Mucosa of descending colon (tissue), 3 donors: ENCODE data around the gene MALRD1. TPM values are rescaled to one million over a fixed set of nuclear protein-coding genes. Genes with fewer than 3 reads are reported as not detected.

ENCODE experiments used
- ATAC-seq: fragments of 200-7000 bp; cut with Tn5 transposase; one replicate; pipeline ENCODE4 v1.9.1; 2020; ENCODE audit warnings: mild to moderate bottlenecking, moderate library complexity
- DNase-seq, 3 donors: peaks; one replicate each; pipeline ENCODE4 v3.0.0-alpha.2; 2020
- H3K36me3 ChIP-seq: fragments of 200-600 bp; one replicate; pipeline ENCODE4 v1.8.0; 2021; ENCODE audit warnings: low read depth, mild to moderate bottlenecking
- H3K4me1 ChIP-seq: fragments of 200-600 bp; one replicate; pipeline ENCODE4 v1.8.0; 2021; ENCODE audit warnings: low read depth, mild to moderate bottlenecking
- H3K4me3 ChIP-seq: fragments of 200-600 bp; one replicate; pipeline ENCODE4 v1.8.0; 2021; ENCODE audit warnings: mild to moderate bottlenecking
- H3K9me3 ChIP-seq: fragments of 200-600 bp; one replicate; pipeline ENCODE4 v1.8.0; 2021; ENCODE audit warnings: mild to moderate bottlenecking
- intact Hi-C, 2 donors: fragments of 100-400 bp; cut with DNase I in 1 of 2; cut with micrococcal nuclease in 1 of 2; formaldehyde crosslinking; loops; one replicate each; pipeline versions ENCODE4 v1.11.0 to v1.11.1; 2022; cut with DNase I, micrococcal nuclease
- total RNA-seq, 3 donors: library from RNA; stranded (reverse); fragmentation: NEBNext Ultra II Directional in 2 of 3; extraction: Animal tissue kit (Norgen Biotek cat#: 25700) in 2 of 3; gene quantifications; one replicate each; pipeline versions ENCODE4 v1.2.1 to v1.2.4, GENCODE V29; 2021 to 2023
- TF ChIP-seq, protein P1 (sequence below): fragments of 200-600 bp; IDR thresholded peaks from one replicate; pipeline ENCODE4 v1.8.0; 2022; ENCODE audit warnings: antibody characterized with exemption, mild to moderate bottlenecking
- donor health status: DM: no; HTN: no; CAD: no; lungs with moderate emphysema.
- donor health status: DM: no; HTN: no; CAD: no.
- donor health status: DM: no; HTN: yes; CAD: no.

The MALRD1 gene
- total RNA-seq, 3 donors from 2014 or later = 0.41 to 0.90 (median 0.60) TPM

- DNase-seq (no peak), ATAC-seq (no peak)
- no peaks in the 10 kb centered on the region for H3K9me3 ChIP-seq
- H3K36me3 ChIP-seq = no peaks in the 10 kb centered on the region
- H3K4me1 ChIP-seq = no peaks in the 10 kb centered on the region
- H3K4me3 ChIP-seq = no peak overlapping the region
- intact Hi-C loops = no loop called here
- TF ChIP-seq, protein P1, sequence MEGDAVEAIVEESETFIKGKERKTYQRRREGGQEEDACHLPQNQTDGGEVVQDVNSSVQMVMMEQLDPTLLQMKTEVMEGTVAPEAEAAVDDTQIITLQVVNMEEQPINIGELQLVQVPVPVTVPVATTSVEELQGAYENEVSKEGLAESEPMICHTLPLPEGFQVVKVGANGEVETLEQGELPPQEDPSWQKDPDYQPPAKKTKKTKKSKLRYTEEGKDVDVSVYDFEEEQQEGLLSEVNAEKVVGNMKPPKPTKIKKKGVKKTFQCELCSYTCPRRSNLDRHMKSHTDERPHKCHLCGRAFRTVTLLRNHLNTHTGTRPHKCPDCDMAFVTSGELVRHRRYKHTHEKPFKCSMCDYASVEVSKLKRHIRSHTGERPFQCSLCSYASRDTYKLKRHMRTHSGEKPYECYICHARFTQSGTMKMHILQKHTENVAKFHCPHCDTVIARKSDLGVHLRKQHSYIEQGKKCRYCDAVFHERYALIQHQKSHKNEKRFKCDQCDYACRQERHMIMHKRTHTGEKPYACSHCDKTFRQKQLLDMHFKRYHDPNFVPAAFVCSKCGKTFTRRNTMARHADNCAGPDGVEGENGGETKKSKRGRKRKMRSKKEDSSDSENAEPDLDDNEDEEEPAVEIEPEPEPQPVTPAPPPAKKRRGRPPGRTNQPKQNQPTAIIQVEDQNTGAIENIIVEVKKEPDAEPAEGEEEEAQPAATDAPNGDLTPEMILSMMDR = no peak
Observed at GRCh38 chr10:19699299-19699698, 650.7 kb downstream of the MALRD1 start.

GRCh38 chr10:19701427-19702052, 652.9 kb downstream of the MALRD1 start:
- Histone ChIP-seq H3K36me3 (no peaks in the 10 kb centered on the region), H3K4me3 (no peak overlapping the region), H3K4me1 (no peaks in the 10 kb centered on the region), H3K9me3 (no peaks in the 10 kb centered on the region)
- DNase-seq = no peak
- no peak for ATAC-seq
- intact Hi-C loops = no loop called here
- TF ChIP-seq, protein P1 = no peak

- no peak for ATAC-seq
- intact Hi-C loops = no loop called here
- DNase-seq = no peak
- Histone ChIP-seq H3K9me3 (no peaks in the 10 kb centered on the region), H3K36me3 (no peaks in the 10 kb centered on the region), H3K4me3 (no peak overlapping the region), H3K4me1 (no peaks in the 10 kb centered on the region)
- TF ChIP-seq, protein P1 = no peak
Observed at GRCh38 chr10:19702215-19702614, 653.6 kb downstream of the MALRD1 start.

DNA sequence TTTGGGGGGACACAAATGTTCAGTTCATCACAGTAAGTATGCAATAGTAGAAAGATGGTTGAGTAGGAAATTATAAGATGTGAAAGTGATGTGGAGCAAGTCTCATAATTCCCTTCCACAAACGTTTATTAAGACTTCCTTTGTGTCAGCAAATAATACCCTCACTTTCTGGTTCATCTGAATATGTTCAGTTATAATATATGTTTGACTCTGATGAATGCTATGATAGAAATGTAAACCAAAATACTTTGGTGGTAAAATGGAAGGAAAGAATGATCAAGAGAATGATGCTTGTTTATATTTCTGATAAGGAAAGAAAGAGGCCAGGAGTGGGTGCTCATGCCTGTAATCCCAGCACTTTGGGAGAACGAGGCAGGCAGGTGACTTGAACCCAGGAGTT, 655.9 kb downstream of the MALRD1 start:
- ATAC-seq (no peak), DNase-seq (no peak)
- TF ChIP-seq, protein P1 = no peak
- no peaks in the 10 kb centered on the region for H3K36me3 ChIP-seq
- intact Hi-C loops = no loop called here
- no peaks in the 10 kb centered on the region for H3K4me1 ChIP-seq
- H3K4me3 ChIP-seq = no peak overlapping the region
- H3K9me3 ChIP-seq = no peaks in the 10 kb centered on the region

DNA sequence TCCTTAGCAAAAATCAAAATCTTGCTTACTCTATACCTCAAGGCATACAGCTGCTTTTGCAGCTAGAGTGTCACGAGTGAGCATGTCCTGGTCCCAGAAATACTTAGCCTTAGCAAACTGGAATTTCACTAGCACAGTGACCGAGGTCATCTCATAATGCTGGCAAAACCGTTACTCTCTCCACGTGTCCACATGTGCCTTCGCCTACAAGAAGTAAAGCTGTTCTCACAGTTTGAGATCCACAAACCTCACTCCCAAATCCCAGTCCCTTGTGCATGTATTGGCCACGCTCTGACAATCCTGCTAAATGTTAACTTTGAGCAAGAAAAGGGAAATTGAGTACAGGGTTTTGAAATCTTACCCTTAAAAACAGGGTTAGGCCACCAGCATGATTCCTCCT, 656.6 kb downstream of the MALRD1 start:
- Histone ChIP-seq H3K4me1 (no peaks in the 10 kb centered on the region), H3K36me3 (no peaks in the 10 kb centered on the region), H3K9me3 (no peaks in the 10 kb centered on the region), H3K4me3 (no peak overlapping the region)
- ATAC-seq = no peak
- intact Hi-C loops = no loop called here
- DNase-seq = no peak
- TF ChIP-seq, protein P1 = no peak

DNA sequence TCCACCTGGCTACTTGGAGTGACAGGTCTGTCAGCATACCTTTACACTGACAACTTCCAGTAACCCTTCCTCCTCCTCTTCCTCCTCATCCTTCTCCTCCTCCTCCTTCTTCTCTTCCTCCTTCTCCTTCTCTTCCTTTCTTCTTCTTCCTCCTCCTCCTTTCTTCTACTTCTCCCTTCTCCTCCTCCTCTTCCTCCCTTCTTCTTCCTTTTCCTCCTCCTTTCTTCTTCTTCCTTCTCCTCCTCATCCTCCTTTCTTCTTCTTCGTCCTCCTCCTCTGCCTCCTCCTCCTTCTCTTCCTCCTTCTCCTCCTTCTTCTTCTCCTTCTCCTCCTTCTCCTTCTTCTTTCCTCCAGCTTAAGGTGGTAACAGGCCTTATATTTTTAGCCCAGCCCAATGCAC, 658.3 kb downstream of the MALRD1 start:
- DNase-seq (no peak), ATAC-seq (no peak)
- H3K4me1 ChIP-seq = no peaks in the 10 kb centered on the region
- no peaks in the 10 kb centered on the region for H3K36me3 ChIP-seq
- intact Hi-C loops = no loop called here
- no peak overlapping the region for H3K4me3 ChIP-seq
- TF ChIP-seq, protein P1 = no peak
- peaks cover 7% of the 10 kb centered on the region for H3K9me3 ChIP-seq
